ENCODE measurements around the gene EGLN2.
A peak's percentile ranks its signal among the peaks of the same experiment; 100 is the strongest.
"Not testable (repeated sequence)": the region's sequence is repeated elsewhere in the genome, so short reads cannot be mapped to it uniquely, and the experiment has no call there.

Gene EGLN2

DNA sequence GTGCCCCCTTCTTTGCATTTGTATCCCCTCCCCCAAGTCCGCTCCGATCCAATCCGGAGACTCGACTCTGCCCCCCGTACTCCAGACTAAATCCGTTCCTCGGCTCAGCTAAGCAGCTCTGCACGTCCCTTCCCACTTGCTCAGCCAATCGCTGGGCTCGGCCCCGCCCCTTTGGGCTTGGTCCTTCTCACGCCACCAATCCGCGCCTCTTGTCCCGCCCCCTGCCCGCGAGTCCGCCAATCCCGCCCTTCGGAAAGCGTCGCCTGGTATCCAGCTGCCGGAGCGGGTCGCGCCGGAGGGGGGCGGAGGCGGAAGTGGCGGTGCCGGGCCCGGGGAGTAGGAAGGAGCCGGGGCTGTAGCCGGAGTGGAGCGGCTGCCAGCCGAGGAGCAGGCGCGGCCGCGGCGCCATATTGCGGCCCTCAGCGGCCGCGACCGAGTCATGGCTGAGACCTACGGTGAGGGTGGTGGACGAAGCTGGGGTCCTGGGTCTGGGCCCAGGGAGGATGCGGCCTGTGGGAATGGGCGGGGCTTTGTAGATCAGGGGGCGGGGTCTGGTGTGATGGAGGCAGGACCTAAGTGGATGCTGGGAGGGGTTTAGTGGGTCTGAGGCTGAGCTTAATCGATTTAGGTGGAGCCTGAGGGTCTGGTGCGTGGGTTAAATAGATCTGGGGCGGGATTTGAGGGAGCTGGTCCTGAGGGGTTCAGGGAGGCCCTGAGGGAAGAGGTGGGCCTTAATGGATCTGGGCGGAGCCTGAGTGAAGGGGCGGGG lies 20.9 kb upstream of the EGLN2 start, which contains the start of gene RAB4B:
Gene RAB4B, plus strand, starts transcription at position 311 of the 769 bp plus-strand sequence. Its CDS starts 129 bp downstream, at position 440.
- H3K27ac ChIP-seq, result peak within 1 kb of the TSS; percentile 92
- TF ChIP-seq, protein P1, sequence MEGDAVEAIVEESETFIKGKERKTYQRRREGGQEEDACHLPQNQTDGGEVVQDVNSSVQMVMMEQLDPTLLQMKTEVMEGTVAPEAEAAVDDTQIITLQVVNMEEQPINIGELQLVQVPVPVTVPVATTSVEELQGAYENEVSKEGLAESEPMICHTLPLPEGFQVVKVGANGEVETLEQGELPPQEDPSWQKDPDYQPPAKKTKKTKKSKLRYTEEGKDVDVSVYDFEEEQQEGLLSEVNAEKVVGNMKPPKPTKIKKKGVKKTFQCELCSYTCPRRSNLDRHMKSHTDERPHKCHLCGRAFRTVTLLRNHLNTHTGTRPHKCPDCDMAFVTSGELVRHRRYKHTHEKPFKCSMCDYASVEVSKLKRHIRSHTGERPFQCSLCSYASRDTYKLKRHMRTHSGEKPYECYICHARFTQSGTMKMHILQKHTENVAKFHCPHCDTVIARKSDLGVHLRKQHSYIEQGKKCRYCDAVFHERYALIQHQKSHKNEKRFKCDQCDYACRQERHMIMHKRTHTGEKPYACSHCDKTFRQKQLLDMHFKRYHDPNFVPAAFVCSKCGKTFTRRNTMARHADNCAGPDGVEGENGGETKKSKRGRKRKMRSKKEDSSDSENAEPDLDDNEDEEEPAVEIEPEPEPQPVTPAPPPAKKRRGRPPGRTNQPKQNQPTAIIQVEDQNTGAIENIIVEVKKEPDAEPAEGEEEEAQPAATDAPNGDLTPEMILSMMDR (IDR thresholded peaks at IDR 0.05), result no peak
- TF ChIP-seq ZFX (IDR thresholded peaks at IDR 0.05; ENCODE audit: borderline replicate concordance), result no peak

DNA sequence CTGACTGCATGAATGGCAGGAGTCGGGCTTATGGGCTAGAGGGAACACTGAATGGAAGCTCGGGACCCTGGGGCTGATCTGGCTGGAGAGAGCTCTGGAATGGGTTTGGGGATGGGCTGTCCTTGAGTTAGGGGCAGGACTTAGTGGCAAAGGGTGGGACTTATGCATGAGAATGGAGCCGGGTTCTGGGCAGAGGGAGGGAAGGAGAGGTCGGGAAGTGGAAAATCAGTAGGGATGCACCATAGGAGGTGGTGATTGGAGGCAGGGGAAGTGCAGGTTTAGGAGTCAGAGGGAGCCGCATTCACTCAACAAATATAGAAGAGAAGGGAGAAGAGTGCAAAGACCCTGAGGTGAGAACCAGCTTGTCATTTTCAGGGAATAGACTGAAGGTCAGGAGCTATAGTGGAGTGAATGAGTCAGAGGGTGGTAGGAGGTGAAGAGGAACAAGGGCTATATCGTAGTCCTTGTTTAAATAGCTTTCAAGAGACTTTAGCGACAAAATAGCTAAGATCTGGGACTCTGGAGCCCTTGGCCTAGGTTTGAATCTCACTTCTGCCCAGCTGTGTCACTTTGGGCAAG lies 20.2 kb upstream of the EGLN2 start:
- TF ChIP-seq ZFX (IDR thresholded peaks at IDR 0.05; ENCODE audit: borderline replicate concordance), result no peak
- TF ChIP-seq, protein P1 (IDR thresholded peaks at IDR 0.05), result no peak
- H3K27ac ChIP-seq, result peak overlapping the region; percentile 92

DNA sequence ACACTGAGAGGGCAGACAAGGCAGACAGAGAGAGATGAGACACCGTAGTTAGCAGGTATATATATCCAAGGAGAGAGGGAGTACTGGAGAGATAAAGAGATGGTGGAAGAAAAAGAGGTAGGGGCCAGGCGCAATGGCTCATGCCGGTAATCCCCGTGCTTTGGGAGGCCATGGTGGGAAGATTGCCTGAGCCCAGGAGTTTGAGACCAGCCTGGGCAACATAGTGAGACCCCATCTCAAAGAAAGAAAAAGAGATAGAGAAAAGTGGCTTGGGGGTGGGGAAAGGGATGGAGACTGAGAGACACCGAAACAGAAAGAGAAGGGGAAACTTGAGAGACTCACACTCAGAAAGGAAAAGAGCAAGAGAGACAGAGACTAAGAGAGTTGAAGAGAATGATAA lies 18.4 kb upstream of the EGLN2 start:
- TF ChIP-seq, protein P1 (IDR thresholded peaks at IDR 0.05), result no peak
- no peak for TF ChIP-seq ZFX (IDR thresholded peaks at IDR 0.05; ENCODE audit: borderline replicate concordance)
- H3K27ac ChIP-seq, result no peak overlapping the region

DNA sequence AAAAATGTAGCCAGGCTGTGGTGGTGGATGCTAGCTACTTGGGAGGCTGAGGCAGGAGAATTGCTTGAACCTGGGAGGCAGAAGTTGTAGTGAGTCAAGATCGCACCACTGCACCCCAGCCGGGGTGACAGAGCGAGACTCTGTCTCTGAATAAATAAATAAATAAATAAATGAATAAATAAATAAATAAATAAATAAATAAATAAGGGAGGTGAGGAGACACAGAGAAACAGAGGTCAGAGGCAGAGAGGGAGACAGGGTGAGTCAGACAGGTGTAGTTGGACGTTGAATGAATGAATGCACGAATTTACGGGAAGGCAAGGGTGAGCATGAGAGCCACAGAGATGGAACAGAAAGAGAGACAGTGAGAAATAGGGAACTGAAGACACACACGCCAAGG lies 17.9 kb upstream of the EGLN2 start:
- no peak overlapping the region for H3K27ac ChIP-seq
- no peak for TF ChIP-seq ZFX (IDR thresholded peaks at IDR 0.05; ENCODE audit: borderline replicate concordance)
- TF ChIP-seq, protein P1 (IDR thresholded peaks at IDR 0.05), result no peak

DNA sequence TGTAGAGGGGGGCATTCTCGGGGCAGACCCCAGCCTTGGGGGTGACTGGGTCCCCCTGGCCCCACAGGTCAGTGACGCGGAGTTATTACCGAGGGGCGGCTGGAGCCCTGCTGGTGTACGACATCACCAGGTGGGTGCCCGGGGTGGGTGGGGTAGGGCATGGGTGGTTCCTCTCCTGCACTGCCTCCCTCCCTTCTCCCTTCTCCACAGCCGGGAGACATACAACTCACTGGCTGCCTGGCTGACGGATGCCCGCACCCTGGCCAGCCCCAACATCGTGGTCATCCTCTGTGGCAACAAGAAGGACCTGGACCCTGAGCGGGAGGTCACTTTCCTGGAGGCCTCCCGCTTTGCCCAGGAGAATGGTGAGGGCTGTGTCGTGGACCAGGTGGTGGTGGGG lies 15.3 kb upstream of the EGLN2 start:
- H3K27ac ChIP-seq, result no peak overlapping the region
- TF ChIP-seq, protein P1 (IDR thresholded peaks at IDR 0.05), result no peak
- no peak for TF ChIP-seq ZFX (IDR thresholded peaks at IDR 0.05; ENCODE audit: borderline replicate concordance)

DNA sequence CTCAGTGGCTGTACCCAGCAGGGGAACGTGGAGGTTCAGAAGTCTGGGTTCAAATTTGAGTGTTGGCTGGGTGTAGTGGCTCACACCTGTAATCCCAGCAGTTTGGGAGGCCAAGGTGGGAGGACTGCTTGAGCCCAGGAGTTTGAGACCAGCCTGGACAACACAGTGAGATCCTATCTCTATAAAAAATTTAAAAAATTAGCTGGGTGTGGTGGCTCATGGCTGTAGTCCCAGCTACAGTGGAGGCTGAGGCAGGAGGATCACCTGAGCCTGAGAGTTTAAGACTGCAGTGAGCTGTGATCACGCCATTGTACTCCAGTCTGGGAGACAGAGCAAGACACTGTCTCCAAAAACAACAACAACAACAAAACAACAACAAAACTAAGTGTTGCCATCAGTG lies 14.8 kb upstream of the EGLN2 start:
- not testable (repeated sequence) for H3K27ac ChIP-seq

DNA sequence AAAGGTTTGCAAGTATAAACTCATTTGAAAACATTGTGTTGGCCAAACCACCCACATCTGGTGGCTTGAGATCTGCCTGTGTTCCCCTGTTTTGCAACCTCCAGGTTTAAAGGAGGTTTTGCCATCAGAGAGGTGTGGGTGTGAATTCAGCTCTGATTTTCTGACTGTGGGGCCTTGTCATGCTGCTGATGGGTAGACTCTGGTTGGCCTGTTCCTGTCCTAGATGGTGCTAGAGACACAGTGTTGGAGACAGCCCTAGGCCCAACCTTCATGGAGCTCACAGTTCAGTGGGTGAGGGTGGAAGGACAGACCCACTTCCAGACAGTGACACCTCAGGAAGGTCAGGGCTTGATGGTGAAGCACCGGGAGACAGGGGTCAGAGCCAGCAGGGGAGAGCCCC lies 13.5 kb upstream of the EGLN2 start:
- no peak for TF ChIP-seq ZFX (IDR thresholded peaks at IDR 0.05; ENCODE audit: borderline replicate concordance)
- TF ChIP-seq, protein P1 (IDR thresholded peaks at IDR 0.05), result no peak
- H3K27ac ChIP-seq, result no peak overlapping the region
